ENCODE measurements around the gene CHCHD6. TPM values are rescaled to one million over a fixed set of nuclear protein-coding genes. Genes with fewer than 3 reads are reported as not detected.

The CHCHD6 gene
- total and polyA plus RNA-seq, 2 donors (not counting 3 experiments of a cell fraction or from before 2014, with no cell fraction given) = 8.4 to 10.1 TPM

DNA sequence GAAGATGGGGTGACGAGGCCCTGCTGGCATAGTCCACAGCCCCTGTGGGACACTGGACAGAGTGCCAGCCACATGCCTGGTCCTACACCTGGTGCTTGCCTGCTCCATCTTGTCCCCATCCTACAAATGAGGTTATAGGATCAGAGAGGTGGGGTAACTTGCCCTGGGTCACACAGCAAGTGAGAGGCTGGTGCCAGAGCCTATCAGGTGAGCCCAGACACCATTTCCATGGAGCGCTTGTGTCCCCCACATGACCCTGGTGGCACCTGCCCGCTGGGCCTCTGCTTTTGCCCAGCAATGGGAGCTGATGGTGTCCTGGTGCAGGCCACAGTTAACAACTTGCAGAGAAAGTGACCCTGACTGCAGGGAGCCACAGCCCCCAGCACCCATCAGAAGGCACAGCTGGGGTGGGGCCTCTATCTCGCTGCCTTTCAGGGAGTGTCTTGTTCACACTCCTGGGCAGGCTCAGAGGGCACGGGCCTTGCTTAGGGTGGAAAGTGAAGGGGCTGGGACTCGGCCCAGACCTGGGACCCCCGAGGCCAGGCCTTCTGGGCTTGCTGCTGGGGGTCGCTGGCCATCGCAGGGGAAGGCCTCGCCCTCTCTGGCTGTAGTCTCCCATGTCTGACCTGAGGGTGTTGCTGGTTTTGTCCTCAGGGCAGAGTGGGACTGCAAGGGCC, 286.1 kb downstream of the CHCHD6 start:
- no TSS peak for BruUV-seq (replicated peaks)
- Histone ChIP-seq H4K20me1 (replicated peaks; ENCODE audit: control insufficient read depth, extremely low read depth, insufficient read depth, low read length) (no peaks in the 10 kb centered on the region), H3K9me3 (replicated peaks; ENCODE audit: control insufficient read depth, insufficient read depth, low read length) (no peaks in the 10 kb centered on the region), H3K9me1 (replicated peaks; ENCODE audit: control insufficient read depth, extremely low read depth, insufficient read depth, low read length) (no peaks in the 10 kb centered on the region), H2AFZ (ENCODE audit: low read depth, low read length) (no peak overlapping the region), H3K9ac (replicated peaks; ENCODE audit: extremely low read depth, insufficient read depth, low read length) (no peak overlapping the region), H3K27ac (ENCODE audit: insufficient read depth, low read depth, low read length) (no peak overlapping the region), H3K27me3 (ENCODE audit: control insufficient read depth in 2 of 2, insufficient read depth in 2 of 2, low read length in 2 of 2) (no peaks in the 10 kb centered on the region), H3K4me3 (replicated peaks in 1 of 3; ENCODE audit: insufficient read depth in 1 of 3, low read depth in 1 of 3, low read length in 3 of 3) (no peak overlapping the region), H3K36me3 (ENCODE audit: control insufficient read depth in 2 of 2, extremely low read depth in 1 of 2, insufficient read depth in 2 of 2, low read length in 2 of 2) (peaks cover 0 to 2% of the 10 kb centered on the region in 2 experiments), H3K4me2 (ENCODE audit: insufficient read depth, low read length) (no peak overlapping the region), H3K4me1 (ENCODE audit: control insufficient read depth, extremely low read depth, insufficient read depth, low read length) (no peaks in the 10 kb centered on the region), H3K79me2 (ENCODE audit: control insufficient read depth, insufficient read depth, low read length) (no peaks in the 10 kb centered on the region)
- no peak for FAIRE-seq
- ChIA-PET CTCF (no interaction called here), POLR2A (no interaction called here)
- dilution Hi-C loops (cut with MboI; ENCODE audit: extremely low pct_ligation_motif_present, low sequenced_read_pairs) = no loop called here
- TF ChIP-seq FOS (IDR thresholded peaks at IDR 0.05; ENCODE audit: borderline replicate concordance, insufficient read depth, low read length) = no peak
- no peak for TF ChIP-seq EZH2 (IDR thresholded peaks at IDR 0.05; ENCODE audit: borderline replicate concordance, low read depth, low read length, severe bottlenecking)
- no peak for TF ChIP-seq GATA2 (IDR thresholded peaks at IDR 0.05; ENCODE audit: insufficient read depth, insufficient read length, low read depth, low read length)
- TF ChIP-seq MAX (IDR thresholded peaks at IDR 0.05; ENCODE audit: insufficient read depth, insufficient read length) = no peak
- TF ChIP-seq POLR2AphosphoS5 (IDR thresholded peaks at IDR 0.05; ENCODE audit: insufficient read depth, low read depth, low read length) = no peak
- TF ChIP-seq, protein P1, sequence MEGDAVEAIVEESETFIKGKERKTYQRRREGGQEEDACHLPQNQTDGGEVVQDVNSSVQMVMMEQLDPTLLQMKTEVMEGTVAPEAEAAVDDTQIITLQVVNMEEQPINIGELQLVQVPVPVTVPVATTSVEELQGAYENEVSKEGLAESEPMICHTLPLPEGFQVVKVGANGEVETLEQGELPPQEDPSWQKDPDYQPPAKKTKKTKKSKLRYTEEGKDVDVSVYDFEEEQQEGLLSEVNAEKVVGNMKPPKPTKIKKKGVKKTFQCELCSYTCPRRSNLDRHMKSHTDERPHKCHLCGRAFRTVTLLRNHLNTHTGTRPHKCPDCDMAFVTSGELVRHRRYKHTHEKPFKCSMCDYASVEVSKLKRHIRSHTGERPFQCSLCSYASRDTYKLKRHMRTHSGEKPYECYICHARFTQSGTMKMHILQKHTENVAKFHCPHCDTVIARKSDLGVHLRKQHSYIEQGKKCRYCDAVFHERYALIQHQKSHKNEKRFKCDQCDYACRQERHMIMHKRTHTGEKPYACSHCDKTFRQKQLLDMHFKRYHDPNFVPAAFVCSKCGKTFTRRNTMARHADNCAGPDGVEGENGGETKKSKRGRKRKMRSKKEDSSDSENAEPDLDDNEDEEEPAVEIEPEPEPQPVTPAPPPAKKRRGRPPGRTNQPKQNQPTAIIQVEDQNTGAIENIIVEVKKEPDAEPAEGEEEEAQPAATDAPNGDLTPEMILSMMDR (IDR thresholded peaks at IDR 0.05; ENCODE audit: extremely low read depth in 1 of 2, insufficient read depth in 1 of 2, low read depth in 1 of 2, low read length in 2 of 2) = no peak
- no peak for TF ChIP-seq POLR2A (IDR thresholded peaks at IDR 0.05; ENCODE audit: low read depth, low read length)
- no peak for TF ChIP-seq MYC (IDR thresholded peaks at IDR 0.05; ENCODE audit: low read depth, low read length)
- no peak for TF ChIP-seq JUN (IDR thresholded peaks at IDR 0.05; ENCODE audit: borderline replicate concordance, insufficient read depth, insufficient read length, low read depth)
- intact Hi-C loops (cut with micrococcal nuclease) = no loop called here
- DNase-seq (ENCODE audit: low read depth, low spot score) = no peak

Data from endothelial cell of umbilical vein (primary cell).